Hepatocyte (in vitro differentiated cells): ENCODE measurements around the gene HMG20A. TPM values are rescaled to one million over a fixed set of nuclear protein-coding genes. Genes with fewer than 3 reads are reported as not detected.

Experiments
- DNase-seq: peaks from one replicate; pipeline ENCODE4 v3.0.0-alpha.2; 2016; ENCODE audit warnings: low spot score
- H2AFZ ChIP-seq: fragments of 200-600 bp; sonication (generic); 2 replicates; pipeline ENCODE4 v1.6.0; 2016; ENCODE audit warnings: antibody characterized with exemption, mild to moderate bottlenecking
- H3K27ac ChIP-seq: fragments of 200-600 bp; sonication (generic); 2 replicates; pipeline ENCODE4 v1.5.1; 2016; ENCODE audit warnings: mild to moderate bottlenecking
- H3K27me3 ChIP-seq: fragments of 200-600 bp; sonication (generic); 2 replicates; pipeline ENCODE4 v1.6.1; 2016
- H3K36me3 ChIP-seq: fragments of 200-600 bp; sonication (generic); replicated peaks from 2 replicates; pipeline ENCODE4 v1.5.1; 2016; ENCODE audit warnings: low read depth; ENCODE audit not compliant: insufficient read depth
- H3K4me1 ChIP-seq: fragments of 200-600 bp; sonication (generic); 2 replicates; pipeline ENCODE4 v1.5.1; 2016; ENCODE audit warnings: mild to moderate bottlenecking, moderate library complexity; ENCODE audit not compliant: insufficient read depth
- H3K4me2 ChIP-seq: fragments of 200-600 bp; sonication (generic); 2 replicates; pipeline ENCODE4 v1.6.0; 2016
- H3K4me3 ChIP-seq: fragments of 200-600 bp; sonication (generic); 2 replicates; pipeline ENCODE4 v1.5.1; 2016; ENCODE audit warnings: mild to moderate bottlenecking
- H3K79me2 ChIP-seq: fragments of 200-600 bp; sonication (generic); 2 replicates; pipeline ENCODE4 v1.6.0; 2017; ENCODE audit warnings: mild to moderate bottlenecking
- H3K9me2 ChIP-seq: fragments of 200-600 bp; sonication (generic); replicated peaks from 2 replicates; pipeline ENCODE4 v1.6.0; 2017; ENCODE audit warnings: mild to moderate bottlenecking; ENCODE audit not compliant: insufficient read depth
- H3K9me3 ChIP-seq: fragments of 200-600 bp; sonication (generic); 2 replicates; pipeline ENCODE4 v1.5.1; 2016; ENCODE audit warnings: low read depth, mild to moderate bottlenecking
- H4K20me1 ChIP-seq: fragments of 200-600 bp; sonication (generic); 2 replicates; pipeline ENCODE4 v1.6.0; 2016; ENCODE audit warnings: mild to moderate bottlenecking; ENCODE audit not compliant: insufficient read depth, poor library complexity, severe bottlenecking
- CTCF ChIP-seq: fragments of 200-600 bp; sonication (generic); IDR thresholded peaks from 2 replicates; pipeline ENCODE4 v1.5.1; 2016; ENCODE audit warnings: antibody characterized with exemption, mild to moderate bottlenecking; ENCODE audit not compliant: poor library complexity
- EZH2 ChIP-seq: fragments of 200-600 bp; sonication (generic); IDR thresholded peaks from 2 replicates; pipeline ENCODE4 v1.6.1; 2016; ENCODE audit warnings: antibody characterized with exemption, mild to moderate bottlenecking, borderline replicate concordance
- EZH2phosphoT487 ChIP-seq: fragments of 200-600 bp; sonication (generic); IDR thresholded peaks from one replicate; pipeline ENCODE4 v1.6.1; 2018; ENCODE audit warnings: antibody characterized with exemption, mild to moderate bottlenecking, low read depth, moderate library complexity; ENCODE audit not compliant: unreplicated experiment, severe bottlenecking
- WGBS: methylation state at CpG from one replicate; pipeline ENCODE4 v1.1.6; 2016; ENCODE audit warnings: low lambda C conversion rate; ENCODE audit errors: missing lambda C conversion rate; 5-methylcytosine and 5-hydroxymethylcytosine counted together
- polyA plus RNA-seq: library from polyadenylated mRNA; unstranded; fragments of >200 nt; fragmentation: Nextera tagmentation; extraction: Ambion mirVana; gene quantifications from 2 replicates; pipeline ENCODE4 v1.2.1, GENCODE V29; 2016
- total RNA-seq: library from RNA; depleted of rRNA; stranded (reverse); fragments of >200 nt; gene quantifications from 2 replicates; pipeline ENCODE4 v1.2.3, GENCODE V29; 2014

HMG20A gene
- total and polyA plus RNA-seq, 2 experiments from 2014 or later = 20.3 to 35.0 TPM

- H3K36me3 ChIP-seq = peaks cover 4% of the 10 kb centered on the region
- WGBS = 100% methylated on average over 1 of the region's 1 CpG
- no peaks in the 10 kb centered on the region for H3K9me2 ChIP-seq
- no peaks in the 10 kb centered on the region for H3K9me3 ChIP-seq
- no peak for TF ChIP-seq EZH2
- no peaks in the 10 kb centered on the region for H4K20me1 ChIP-seq
- no peak overlapping the region for H2AFZ ChIP-seq
- H3K27me3 ChIP-seq = no peaks in the 10 kb centered on the region
- H3K4me3 ChIP-seq = no peak overlapping the region
- no peak overlapping the region for H3K4me2 ChIP-seq
- H3K4me1 ChIP-seq = no peaks in the 10 kb centered on the region
- H3K79me2 ChIP-seq = peaks cover 2% of the 10 kb centered on the region
- no peak overlapping the region for H3K27ac ChIP-seq
- no peak for DNase-seq
Observed at GRCh38 chr15:77466521-77466920, 45.8 kb downstream of the HMG20A start.

- no peaks in the 10 kb centered on the region for H3K27me3 ChIP-seq
- H3K36me3 ChIP-seq = peaks cover 4% of the 10 kb centered on the region
- no peak overlapping the region for H2AFZ ChIP-seq
- H4K20me1 ChIP-seq = no peaks in the 10 kb centered on the region
- no peaks in the 10 kb centered on the region for H3K9me2 ChIP-seq
- H3K9me3 ChIP-seq = no peaks in the 10 kb centered on the region
- 84% methylated on average over 3 of the region's 3 CpGs for WGBS
- H3K27ac ChIP-seq = no peak overlapping the region
- no peaks in the 10 kb centered on the region for H3K79me2 ChIP-seq
- TF ChIP-seq CTCF = no peak
- no peak for TF ChIP-seq EZH2phosphoT487
- TF ChIP-seq EZH2 = no peak
- no peak for DNase-seq
- no peak overlapping the region for H3K4me3 ChIP-seq
- no peaks in the 10 kb centered on the region for H3K4me1 ChIP-seq
- no peak overlapping the region for H3K4me2 ChIP-seq
Observed at GRCh38 chr15:77468896-77469295, 48.2 kb downstream of the HMG20A start.

- Histone ChIP-seq H3K36me3 (peaks cover 4% of the 10 kb centered on the region), H3K27ac (no peak overlapping the region), H4K20me1 (no peaks in the 10 kb centered on the region), H3K4me2 (no peak overlapping the region), H3K4me1 (no peaks in the 10 kb centered on the region), H3K79me2 (no peaks in the 10 kb centered on the region), H3K4me3 (no peak overlapping the region), H2AFZ (no peak overlapping the region), H3K9me3 (no peaks in the 10 kb centered on the region), H3K27me3 (no peaks in the 10 kb centered on the region), H3K9me2 (no peaks in the 10 kb centered on the region)
- TF ChIP-seq EZH2phosphoT487 = no peak
- TF ChIP-seq EZH2 = no peak
- TF ChIP-seq CTCF = no peak
- DNase-seq = no peak
Observed at GRCh38 chr15:77470235-77470634, 49.5 kb downstream of the HMG20A start.

GRCh38 chr15:77473328-77473727, 52.6 kb downstream of the HMG20A start:
- Histone ChIP-seq H3K36me3 (no peaks in the 10 kb centered on the region), H3K4me3 (no peak overlapping the region), H3K4me1 (no peaks in the 10 kb centered on the region), H3K27me3 (no peaks in the 10 kb centered on the region), H3K9me3 (no peaks in the 10 kb centered on the region), H3K27ac (no peak overlapping the region), H3K4me2 (no peak overlapping the region), H3K9me2 (no peaks in the 10 kb centered on the region), H3K79me2 (no peaks in the 10 kb centered on the region), H4K20me1 (no peaks in the 10 kb centered on the region), H2AFZ (no peak overlapping the region)
- TF ChIP-seq EZH2phosphoT487 (no peak), EZH2 (no peak), CTCF (no peak)
- no peak for DNase-seq
